VCaP (cell line): Measurements from ENCODE around the gene CTTN.
A peak's percentile ranks its signal among the peaks of the same experiment; 100 is the strongest.
"Not testable (repeated sequence)": the region's sequence is repeated elsewhere in the genome, so short reads cannot be mapped to it uniquely, and the experiment has no call there.

Experiments
- H3K27ac ChIP-seq: fragments of 450-650 bp; 2 replicates; pipeline ENCODE4 v1.5.1; 2017
- TF ChIP-seq, protein P1 (sequence below): fragments of 450-650 bp; conservative IDR thresholded peaks from 2 replicates; pipeline ENCODE4 v1.5.1; 2017; ENCODE audit warnings: mild to moderate bottlenecking, moderate library complexity

CTTN gene

DNA sequence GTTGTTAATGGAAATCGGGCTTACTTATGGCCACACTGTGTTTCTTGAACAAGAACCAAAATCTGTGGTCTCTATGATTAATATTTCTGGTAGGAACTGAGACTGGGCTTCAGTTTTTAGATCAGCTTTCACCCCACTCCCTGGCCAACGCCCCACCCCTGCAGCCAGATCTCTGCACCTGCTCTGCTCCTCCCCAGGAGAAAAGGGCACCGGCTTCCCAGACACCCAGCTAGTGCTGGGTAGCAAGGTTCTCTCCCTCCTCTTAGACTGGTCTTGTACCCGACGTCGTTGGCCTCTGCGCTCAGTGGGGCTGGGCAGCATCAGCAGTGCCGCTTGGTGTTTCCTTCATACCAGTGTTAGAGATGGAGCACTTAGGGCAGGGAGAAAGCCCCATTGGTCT lies 17.0 kb upstream of the CTTN start:
- TF ChIP-seq, protein P1, sequence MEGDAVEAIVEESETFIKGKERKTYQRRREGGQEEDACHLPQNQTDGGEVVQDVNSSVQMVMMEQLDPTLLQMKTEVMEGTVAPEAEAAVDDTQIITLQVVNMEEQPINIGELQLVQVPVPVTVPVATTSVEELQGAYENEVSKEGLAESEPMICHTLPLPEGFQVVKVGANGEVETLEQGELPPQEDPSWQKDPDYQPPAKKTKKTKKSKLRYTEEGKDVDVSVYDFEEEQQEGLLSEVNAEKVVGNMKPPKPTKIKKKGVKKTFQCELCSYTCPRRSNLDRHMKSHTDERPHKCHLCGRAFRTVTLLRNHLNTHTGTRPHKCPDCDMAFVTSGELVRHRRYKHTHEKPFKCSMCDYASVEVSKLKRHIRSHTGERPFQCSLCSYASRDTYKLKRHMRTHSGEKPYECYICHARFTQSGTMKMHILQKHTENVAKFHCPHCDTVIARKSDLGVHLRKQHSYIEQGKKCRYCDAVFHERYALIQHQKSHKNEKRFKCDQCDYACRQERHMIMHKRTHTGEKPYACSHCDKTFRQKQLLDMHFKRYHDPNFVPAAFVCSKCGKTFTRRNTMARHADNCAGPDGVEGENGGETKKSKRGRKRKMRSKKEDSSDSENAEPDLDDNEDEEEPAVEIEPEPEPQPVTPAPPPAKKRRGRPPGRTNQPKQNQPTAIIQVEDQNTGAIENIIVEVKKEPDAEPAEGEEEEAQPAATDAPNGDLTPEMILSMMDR, result no peak
- H3K27ac ChIP-seq, result no peak overlapping the region

DNA sequence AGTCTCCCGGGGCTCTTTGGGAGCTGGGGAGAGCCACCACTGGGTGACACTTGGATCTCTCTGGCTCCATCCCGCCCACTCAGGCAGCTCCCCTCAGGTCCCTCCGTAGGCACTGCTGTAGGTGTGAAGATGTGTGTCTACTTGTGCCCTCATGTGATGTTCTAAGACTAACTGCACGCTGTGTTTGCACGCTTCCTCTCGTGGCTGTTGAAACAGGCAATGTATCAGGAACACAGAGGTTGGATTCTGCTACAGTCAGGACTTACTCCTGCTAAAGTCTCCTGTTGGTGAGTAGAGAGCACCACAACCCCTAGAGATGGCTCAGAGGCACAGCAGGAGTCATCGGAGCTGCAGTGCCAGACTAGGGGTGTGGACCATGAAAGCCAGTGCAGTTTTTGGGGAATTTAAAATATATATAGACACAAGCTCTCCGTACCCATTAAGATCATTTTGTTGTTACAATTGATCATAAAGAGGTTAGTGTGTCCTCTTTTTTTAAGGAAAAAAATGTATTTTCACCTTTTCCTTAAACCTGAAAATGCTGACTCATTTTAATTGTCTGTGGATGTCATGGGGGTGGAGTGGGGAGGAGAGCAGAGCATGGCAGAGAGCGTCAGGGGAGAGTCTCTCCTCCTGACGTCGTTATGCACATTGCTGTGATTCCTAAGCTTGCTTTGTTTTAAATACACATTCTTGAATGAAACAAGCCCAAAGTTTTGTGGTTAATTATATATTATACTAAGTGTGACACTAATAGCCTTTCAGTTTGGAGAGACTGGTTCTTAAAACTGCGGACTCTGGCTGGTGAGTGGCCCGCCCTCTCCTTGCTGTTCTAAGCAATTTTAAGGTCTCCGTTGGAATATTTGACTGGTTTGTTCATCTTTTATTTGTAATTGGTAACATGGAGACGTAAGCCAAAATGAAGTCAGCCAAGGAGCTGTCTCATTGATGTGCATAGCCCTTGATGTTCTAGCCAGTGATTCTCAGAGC lies 16.2 kb upstream of the CTTN start:
- TF ChIP-seq, protein P1, result no peak
- no peak overlapping the region for H3K27ac ChIP-seq

DNA sequence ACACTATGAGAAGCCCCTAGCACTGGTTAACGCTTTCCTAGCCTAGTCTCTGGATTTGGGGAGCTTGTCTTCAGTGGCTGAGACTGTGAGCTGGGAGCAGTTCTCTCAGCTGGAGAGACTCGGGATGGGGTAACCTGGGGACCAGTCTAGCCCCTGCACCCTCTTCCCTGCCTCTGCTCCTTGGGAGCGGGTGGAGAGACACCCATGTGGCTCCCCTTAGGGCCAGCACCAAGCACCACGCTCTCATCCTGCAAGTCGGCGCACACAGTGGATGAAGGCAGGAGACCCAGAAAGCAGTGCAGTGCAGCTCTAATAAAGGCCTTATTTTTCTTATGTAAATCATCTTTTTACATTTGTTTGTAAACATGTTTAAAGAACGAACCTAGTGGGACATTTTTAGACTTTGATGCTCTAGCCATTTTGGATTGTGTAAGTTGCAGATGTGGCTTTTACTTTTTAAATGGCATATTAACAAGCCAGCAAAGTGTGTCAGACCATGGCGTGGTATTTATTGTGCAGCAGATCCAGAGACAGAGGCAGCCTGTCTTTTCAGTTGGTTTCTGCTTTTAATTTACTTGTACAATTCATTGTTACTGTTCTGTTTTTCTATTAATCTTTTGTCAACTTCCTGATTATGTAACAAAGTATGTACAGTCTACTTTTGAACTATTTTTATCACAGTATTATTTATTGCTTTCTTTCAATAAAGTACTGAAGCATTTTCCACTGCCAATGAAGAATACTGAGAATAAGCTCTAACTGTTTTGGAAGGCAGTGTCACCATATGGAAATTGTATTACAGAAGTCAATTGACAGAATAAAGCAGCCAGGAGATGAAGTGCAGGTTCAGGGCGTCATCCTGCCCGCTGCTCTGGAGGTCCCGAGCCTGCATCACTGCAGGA lies 14.4 kb upstream of the CTTN start:
- peak overlapping the region; percentile 22 for H3K27ac ChIP-seq

DNA sequence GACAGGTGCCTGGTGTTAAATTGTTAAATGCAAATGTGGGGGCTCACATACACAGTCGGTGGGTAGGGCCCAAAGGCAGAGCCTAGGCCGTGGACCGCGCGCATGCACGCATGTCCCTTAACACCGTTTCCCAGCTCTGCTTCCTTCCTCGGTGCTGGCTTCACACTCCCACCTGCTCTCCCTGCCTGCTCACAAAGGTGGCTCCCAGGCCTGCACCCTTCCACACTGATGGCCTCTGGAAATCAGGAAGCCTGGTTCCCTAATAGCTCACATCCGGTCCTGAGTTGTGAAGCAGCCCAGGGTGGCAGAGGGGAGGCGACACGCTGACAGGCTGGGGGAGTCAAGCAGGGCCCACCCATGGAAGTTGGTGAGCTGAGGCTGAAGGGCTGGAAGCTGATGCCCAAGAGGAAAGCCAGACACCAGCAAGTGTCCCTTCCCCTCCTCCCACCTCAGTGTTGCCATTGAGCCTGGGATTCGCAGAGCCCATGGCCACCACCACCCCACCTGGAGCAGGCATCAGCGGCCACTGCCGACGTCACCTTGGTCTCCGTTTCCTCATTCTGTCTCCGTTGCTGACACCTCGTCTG lies 13.7 kb upstream of the CTTN start:
- peak overlapping the region; percentile 22 for H3K27ac ChIP-seq
- TF ChIP-seq, protein P1, result no peak

More for the DNA sequence above, 14.4 kb upstream of the CTTN start:
- TF ChIP-seq, protein P1, result no peak

DNA sequence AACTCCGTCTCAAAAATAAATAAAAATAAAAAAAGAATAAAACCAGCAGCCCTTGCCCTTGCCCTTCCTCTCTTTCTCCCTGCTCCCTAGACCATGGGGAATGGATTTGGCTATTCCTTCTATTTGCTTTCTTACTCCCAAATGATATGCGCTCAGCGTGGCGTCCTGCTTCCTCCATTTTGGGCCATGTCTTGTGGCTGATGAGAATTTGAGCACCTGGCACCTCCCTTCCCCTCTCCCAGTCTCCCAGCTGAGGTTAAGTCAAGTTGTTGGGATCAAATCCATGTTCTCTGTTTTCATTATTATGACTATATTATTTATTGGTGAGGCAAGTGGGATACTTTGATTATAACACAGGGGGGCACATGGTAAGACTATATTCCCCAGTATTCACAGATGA lies 10.8 kb upstream of the CTTN start:
- TF ChIP-seq, protein P1, result no peak
- H3K27ac ChIP-seq, result no peak overlapping the region

DNA sequence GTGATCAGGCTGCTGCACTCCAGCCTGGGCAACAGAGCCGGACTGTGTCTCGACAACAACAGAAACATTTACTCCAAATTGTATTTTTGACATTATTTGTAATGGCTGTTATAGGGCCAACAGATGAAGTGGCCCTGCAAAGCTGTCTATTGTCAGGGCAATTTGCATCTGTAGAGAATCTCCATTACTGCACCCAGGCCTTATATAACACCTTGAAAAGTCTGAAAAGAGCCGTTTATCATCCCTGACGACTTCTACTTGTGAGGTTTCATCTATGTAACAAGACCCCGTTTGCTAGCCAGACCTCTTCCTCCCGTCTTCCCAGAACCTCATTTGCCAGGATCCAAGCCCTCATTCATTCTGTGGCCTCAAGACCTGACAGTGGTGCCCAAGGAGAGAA lies 9.1 kb upstream of the CTTN start:
- TF ChIP-seq, protein P1, result no peak
- no peak overlapping the region for H3K27ac ChIP-seq

DNA sequence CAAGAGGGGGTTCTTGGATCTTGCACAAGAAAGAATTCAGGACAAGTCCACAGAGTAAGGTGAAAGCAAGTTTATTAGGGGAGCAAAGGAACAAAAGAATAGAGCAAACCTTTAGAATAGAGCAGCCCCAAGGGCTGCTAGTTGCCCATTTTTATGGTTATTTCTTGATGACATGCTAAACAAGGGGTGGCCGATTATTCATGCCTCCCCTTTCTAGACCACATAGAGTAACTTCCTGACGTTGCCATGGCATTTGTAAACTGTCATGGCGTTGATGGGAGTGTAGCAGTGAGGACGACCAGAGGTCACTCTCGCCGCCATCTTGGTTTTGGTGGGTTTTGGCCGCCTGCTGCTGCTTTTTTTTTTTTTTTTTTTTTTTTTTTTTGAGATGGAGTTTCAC lies 7.4 kb upstream of the CTTN start:
- not testable (repeated sequence) for H3K27ac ChIP-seq
